Sigmoid colon (tissue), 7 donors: ENCODE measurements around the gene CNTD1. TPM values are rescaled to one million over a fixed set of nuclear protein-coding genes. Genes with fewer than 3 reads are reported as not detected.

ENCODE experiments used
- DNase-seq: peaks from one replicate; pipeline ENCODE4 v3.0.0-alpha.2; 2019
- H3K27ac ChIP-seq, 4 donors: fragments of 200-600 bp; sonication (generic); one replicate each; pipeline ENCODE4 v1.5.1; 2016 to 2019; ENCODE audit warnings: mild to moderate bottlenecking in 1 of 4
- H3K27me3 ChIP-seq, 3 donors: fragments of 200-600 bp; sonication (generic); one replicate each; pipeline ENCODE4 v1.5.1; 2019; ENCODE audit warnings: mild to moderate bottlenecking in 1 of 3
- H3K36me3 ChIP-seq, 4 donors: fragments of 200-600 bp; sonication (generic); one replicate each; pipeline ENCODE4 v1.5.1; 2016 to 2019
- H3K4me1 ChIP-seq, 4 donors: fragments of 200-600 bp; sonication (generic); one replicate each; pipeline ENCODE4 v1.5.1; 2017 to 2019
- H3K4me3 ChIP-seq, 4 donors: fragments of 200-600 bp; sonication (generic); one replicate each; pipeline ENCODE4 v1.5.1; 2017 to 2019; ENCODE audit warnings: mild to moderate bottlenecking in 2 of 4, moderate library complexity in 1 of 4
- H3K9me3 ChIP-seq, 4 donors: fragments of 200-600 bp in 3 of 4; sonication (generic) in 3 of 4; one replicate each; pipeline versions ENCODE4 v1.5.1 to v1.6.1; 2013 to 2019
- EP300 ChIP-seq, 4 donors: sonication (generic); formaldehyde crosslinking; IDR thresholded peaks; one replicate each; pipeline ENCODE4 v1.6.1; 2017; ENCODE audit warnings: antibody characterized with exemption in 4 of 4
- POLR2A ChIP-seq, 2 donors: fragments of 450-650 bp; IDR thresholded peaks; one replicate each; pipeline ENCODE4 v1.6.1; 2016; ENCODE audit warnings: antibody characterized with exemption in 2 of 2, mild to moderate bottlenecking in 2 of 2, moderate library complexity in 2 of 2
- POLR2AphosphoS5 ChIP-seq, 4 donors: sonication (generic); formaldehyde crosslinking; IDR thresholded peaks; one replicate each; pipeline ENCODE4 v1.6.1; 2017; ENCODE audit warnings: antibody characterized with exemption in 4 of 4
- WGBS, 2 donors: extraction: QIAGEN DNeasy Blood & Tissue Kit; methylation state at CpG; one replicate each; pipeline ENCODE4 v1.1.7; 2013; 5-methylcytosine and 5-hydroxymethylcytosine counted together
- intact Hi-C: fragments of 100-400 bp; cut with DNase I; formaldehyde crosslinking; loops from one replicate; pipeline ENCODE4 v1.15.1; 2023
- polyA plus RNA-seq, 3 donors: library from polyadenylated mRNA; stranded (reverse); fragments of 200-250 nt; gene quantifications; one replicate each; pipeline ENCODE4 v1.2.3, GENCODE V29; 2013
- total RNA-seq, 4 donors: library from RNA; depleted of rRNA; stranded (reverse); fragments of >200 nt; gene quantifications; one replicate each; pipeline ENCODE4 v1.1.0, GENCODE V29; 2016
- TF ChIP-seq, protein P1 (sequence below), 4 experiments: fragments of 450-650 bp in 3 of 4; fragments of 200-600 bp in 1 of 4; IDR thresholded peaks; one replicate each; pipeline ENCODE4 v1.5.1; 2016 to 2019; ENCODE audit warnings: antibody characterized with exemption in 4 of 4, mild to moderate bottlenecking in 3 of 4, moderate library complexity in 2 of 4
- donor health status: healthy with polysubstance abuse.
- donor health status: Bipolar disorder and iron deficiency.
- donor health status: healthy.

Gene CNTD1
- total and polyA plus RNA-seq, 7 donors: 0.33 to 7.2 (median 2.3) TPM; not detected in 3

DNA sequence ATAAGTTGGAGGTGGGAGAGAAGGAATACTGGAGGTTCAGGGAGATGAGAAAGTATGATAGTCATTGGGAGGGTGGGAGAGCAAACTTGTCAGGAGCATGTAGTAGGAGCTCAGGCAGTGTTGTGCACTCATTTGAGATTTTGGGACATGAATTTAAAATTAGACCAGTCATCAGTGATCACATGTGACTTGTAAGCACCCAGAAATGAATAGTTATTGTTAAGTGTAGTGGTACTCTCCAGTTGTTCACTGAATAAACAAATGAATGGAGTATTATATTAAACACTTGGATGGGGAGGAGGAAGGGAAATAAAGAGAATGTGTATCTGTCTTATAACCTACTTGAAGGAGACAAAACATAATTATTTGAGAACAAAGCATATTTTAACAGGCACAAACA is 32.3 kb downstream of the CNTD1 start:
- intact Hi-C loops: no loop called here
- Histone ChIP-seq H3K9me3 (no peaks in the 10 kb centered on the region), H3K4me1 (peaks cover 0 to 26% (median 16%) of the 10 kb centered on the region in 4 donors), H3K27me3 (no peaks in the 10 kb centered on the region), H3K27ac (no peak overlapping the region), H3K36me3 (peaks cover 0 to 13% (median 4%) of the 10 kb centered on the region in 4 donors), H3K4me3 (no peak overlapping the region)
- TF ChIP-seq POLR2A (IDR thresholded peaks at IDR 0.05) (no peak), POLR2AphosphoS5 (IDR thresholded peaks at IDR 0.05) (no peak), EP300 (IDR thresholded peaks at IDR 0.05) (no peak)
- TF ChIP-seq, protein P1, sequence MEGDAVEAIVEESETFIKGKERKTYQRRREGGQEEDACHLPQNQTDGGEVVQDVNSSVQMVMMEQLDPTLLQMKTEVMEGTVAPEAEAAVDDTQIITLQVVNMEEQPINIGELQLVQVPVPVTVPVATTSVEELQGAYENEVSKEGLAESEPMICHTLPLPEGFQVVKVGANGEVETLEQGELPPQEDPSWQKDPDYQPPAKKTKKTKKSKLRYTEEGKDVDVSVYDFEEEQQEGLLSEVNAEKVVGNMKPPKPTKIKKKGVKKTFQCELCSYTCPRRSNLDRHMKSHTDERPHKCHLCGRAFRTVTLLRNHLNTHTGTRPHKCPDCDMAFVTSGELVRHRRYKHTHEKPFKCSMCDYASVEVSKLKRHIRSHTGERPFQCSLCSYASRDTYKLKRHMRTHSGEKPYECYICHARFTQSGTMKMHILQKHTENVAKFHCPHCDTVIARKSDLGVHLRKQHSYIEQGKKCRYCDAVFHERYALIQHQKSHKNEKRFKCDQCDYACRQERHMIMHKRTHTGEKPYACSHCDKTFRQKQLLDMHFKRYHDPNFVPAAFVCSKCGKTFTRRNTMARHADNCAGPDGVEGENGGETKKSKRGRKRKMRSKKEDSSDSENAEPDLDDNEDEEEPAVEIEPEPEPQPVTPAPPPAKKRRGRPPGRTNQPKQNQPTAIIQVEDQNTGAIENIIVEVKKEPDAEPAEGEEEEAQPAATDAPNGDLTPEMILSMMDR (IDR thresholded peaks at IDR 0.05): no peak
- no peak for DNase-seq

DNA sequence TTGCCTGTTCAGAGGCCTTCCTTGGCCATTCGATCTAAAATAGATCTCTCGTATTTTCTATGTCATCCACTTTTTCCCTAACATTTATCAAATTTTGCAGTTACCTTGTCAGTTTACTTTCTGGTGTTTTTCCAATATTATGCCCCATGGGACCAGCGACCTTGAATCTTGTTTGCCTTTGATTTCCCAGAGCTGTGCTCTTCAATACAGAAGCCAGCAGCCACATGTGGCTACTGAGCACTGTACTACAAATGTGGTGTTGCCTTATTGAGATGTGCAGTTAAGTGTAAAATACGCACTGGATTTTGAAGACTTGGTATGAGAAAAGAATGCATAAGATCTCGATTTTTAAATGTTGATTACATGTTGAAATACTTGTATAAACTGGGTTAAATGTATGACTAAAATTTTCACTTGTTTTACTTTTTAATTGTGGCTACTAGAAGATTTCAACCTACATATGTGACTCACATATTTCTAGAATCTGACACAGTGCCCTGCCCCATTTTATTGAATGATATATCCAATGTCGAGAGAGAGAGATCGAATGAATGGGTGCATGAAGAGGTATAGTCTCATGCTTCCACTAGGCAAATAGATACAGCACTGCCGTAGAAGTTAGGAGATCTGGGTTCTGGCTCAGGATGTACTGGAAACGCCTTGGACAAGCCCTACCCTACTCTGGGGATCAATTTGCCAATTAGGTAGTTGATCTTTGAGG is 33.7 kb downstream of the CNTD1 start:
- WGBS, 2 donors: 41 to 53% methylated on average over 9 of the region's 9 CpGs

DNA sequence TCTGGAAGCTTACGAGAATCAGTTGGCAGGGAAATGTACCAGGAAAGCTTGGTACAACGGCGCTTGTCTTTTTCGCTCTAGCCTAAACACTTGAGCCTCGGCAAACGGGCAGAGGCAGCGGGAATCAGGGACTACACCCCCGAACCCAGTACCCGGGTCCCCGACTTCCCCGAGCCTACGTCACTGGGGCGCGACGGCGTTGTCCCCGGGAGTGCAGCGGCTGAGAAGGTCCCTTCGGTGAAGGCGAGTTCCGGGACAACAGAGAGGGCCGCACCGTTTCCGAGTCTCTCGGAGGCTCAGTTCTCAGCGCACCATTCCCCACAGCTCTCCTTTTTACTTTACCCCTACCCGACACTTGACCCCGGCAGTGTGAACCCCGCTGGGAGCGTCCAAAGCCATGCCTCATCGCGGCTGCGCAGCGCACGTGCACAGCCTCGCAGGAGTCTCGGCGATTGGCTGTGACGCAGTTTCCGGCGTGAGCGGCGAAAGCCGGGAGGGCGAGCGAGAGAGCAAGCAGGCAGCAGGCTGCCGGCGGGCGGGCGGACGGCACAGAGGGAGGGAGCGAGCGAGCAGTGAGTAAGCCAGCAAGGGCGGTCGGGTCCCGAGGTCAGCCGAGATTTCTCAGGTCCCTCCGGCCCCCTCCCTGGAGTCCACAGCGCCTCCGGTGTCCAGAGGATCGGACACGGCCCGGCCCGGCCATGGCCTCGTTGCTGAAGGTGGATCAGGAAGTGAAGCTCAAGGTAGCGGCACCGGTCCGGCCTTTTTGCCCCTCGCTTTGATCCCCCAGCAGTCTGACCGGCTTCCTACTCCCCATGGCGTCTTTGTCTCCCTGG is 34.5 kb downstream of the CNTD1 start, which contains the start of gene PSME3:
Gene PSME3 (plus strand): TSS at position 464 of the 833 bp plus-strand sequence. CDS start 235 bp downstream, at position 699.
- DNase-seq: peak; percentile 94

More for the DNA sequence above, 33.7 kb downstream of the CNTD1 start:
- Histone ChIP-seq H3K4me3 (peak overlapping the region; percentile 67 to 88 (median 84)), H3K4me1 (peaks cover 0 to 26% (median 16%) of the 10 kb centered on the region in 4 donors), H3K27ac (peak overlapping the region; percentile 83 to 94 (median 86)), H3K9me3 (no peaks in the 10 kb centered on the region), H3K36me3 (peaks cover 12 to 27% (median 13%) of the 10 kb centered on the region in 4 donors), H3K27me3 (no peaks in the 10 kb centered on the region)
- no peak for TF ChIP-seq EP300 (IDR thresholded peaks at IDR 0.05)
- TF ChIP-seq POLR2AphosphoS5 (IDR thresholded peaks at IDR 0.05): no peak
- TF ChIP-seq, protein P1 (IDR thresholded peaks at IDR 0.05): peak in 1 of 4 experiments; percentile 4
- TF ChIP-seq POLR2A (IDR thresholded peaks at IDR 0.05): no peak
- intact Hi-C loops: no loop called here
- DNase-seq: no peak

DNA sequence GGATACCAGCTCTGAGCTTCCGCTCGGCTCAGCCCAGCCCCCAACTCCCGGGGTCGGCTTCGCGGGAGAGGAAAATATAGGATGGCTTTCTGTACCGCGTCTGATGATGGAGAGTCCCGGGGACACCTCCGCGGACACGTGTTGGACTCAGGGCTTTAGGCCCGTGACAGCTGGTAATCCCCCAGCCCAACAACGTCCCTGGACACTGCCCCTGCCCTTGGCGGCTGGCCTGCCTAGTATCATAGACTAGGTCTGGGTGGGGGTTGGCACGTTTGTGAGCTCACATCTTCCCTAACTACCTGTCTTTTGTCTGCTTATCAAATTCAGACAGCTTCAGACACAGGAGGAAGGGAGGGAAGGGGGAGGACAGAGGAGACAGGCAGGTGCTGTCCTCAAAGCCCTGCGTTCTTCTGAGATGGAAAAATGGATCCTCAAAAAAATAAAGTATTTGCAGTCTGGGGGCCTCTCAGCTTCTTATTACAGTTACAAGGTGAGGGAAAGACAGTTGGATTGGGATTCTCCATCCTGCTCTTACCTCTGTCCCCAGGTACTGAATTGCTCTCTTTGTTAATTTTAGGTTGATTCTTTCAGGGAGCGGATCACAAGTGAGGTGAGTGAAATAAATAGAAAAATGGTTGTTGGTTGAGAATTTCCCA is 35.2 kb downstream of the CNTD1 start:
- Histone ChIP-seq H3K27ac (peak overlapping the region; percentile 83 to 94 (median 86)), H3K9me3 (no peaks in the 10 kb centered on the region), H3K36me3 (peaks cover 27 to 42% (median 29%) of the 10 kb centered on the region in 4 donors), H3K27me3 (no peaks in the 10 kb centered on the region), H3K4me3 (peak overlapping the region; percentile 67 to 88 (median 84)), H3K4me1 (peaks cover 0 to 26% (median 16%) of the 10 kb centered on the region in 4 donors)
- intact Hi-C loops: no loop called here
- no peak for DNase-seq
- TF ChIP-seq POLR2A (IDR thresholded peaks at IDR 0.05) (no peak), POLR2AphosphoS5 (IDR thresholded peaks at IDR 0.05) (no peak), EP300 (IDR thresholded peaks at IDR 0.05) (no peak)
- TF ChIP-seq, protein P1 (IDR thresholded peaks at IDR 0.05): no peak
- WGBS, 2 donors: 6% methylated on average over 18 of the region's 18 CpGs

More for the DNA sequence above, 34.5 kb downstream of the CNTD1 start, which contains the start of gene PSME3:
- Histone ChIP-seq H3K27ac (peak within 1 kb of the TSS; percentile 83 to 94 (median 86)), H3K27me3 (no peaks in the 10 kb centered on the region), H3K4me1 (peaks cover 0 to 26% (median 16%) of the 10 kb centered on the region in 4 donors), H3K4me3 (peak within 1 kb of the TSS; percentile 67 to 88 (median 84)), H3K36me3 (peaks cover 20 to 34% (median 21%) of the 10 kb centered on the region in 4 donors), H3K9me3 (no peaks in the 10 kb centered on the region)
- intact Hi-C loops: no loop called here
- TF ChIP-seq, protein P1 (IDR thresholded peaks at IDR 0.05): peak in 1 of 4 experiments; percentile 2
- TF ChIP-seq EP300 (IDR thresholded peaks at IDR 0.05) (no peak), POLR2A (IDR thresholded peaks at IDR 0.05) (peak; percentile 92 to 96), POLR2AphosphoS5 (IDR thresholded peaks at IDR 0.05) (peak; percentile 98 to 99 (median 99))
- 0% methylated on average over 71 of the region's 71 CpGs for WGBS, 2 donors
